GM10266 (cell line): ENCODE results near the gene ASB15.

Experiments
- DNase-seq: peaks from one replicate; pipeline ENCODE4 v3.0.0; 2012; ENCODE audit errors: extremely low spot score
- CTCF ChIP-seq: IDR thresholded peaks from 2 replicates; pipeline ENCODE4 v1.5.1; 2012; ENCODE audit warnings: mild to moderate bottlenecking, low read depth; ENCODE audit not compliant: control insufficient read depth, insufficient read depth; ENCODE audit errors: missing control alignments

ASB15 gene

GRCh38 chr7:123657304-123657685 lies 55.7 kb downstream of the ASB15 start:
- no peak for DNase-seq
- TF ChIP-seq CTCF = no peak

GRCh38 chr7:123658023-123658422 lies 56.4 kb downstream of the ASB15 start:
- no peak for DNase-seq
- TF ChIP-seq CTCF = no peak

GRCh38 chr7:123660514-123661354 lies 59.1 kb downstream of the ASB15 start:
- no peak for DNase-seq
- TF ChIP-seq CTCF = no peak

GRCh38 chr7:123661765-123662164 lies 60.1 kb downstream of the ASB15 start:
- no peak for DNase-seq
- no peak for TF ChIP-seq CTCF

GRCh38 chr7:123662293-123662692 lies 60.7 kb downstream of the ASB15 start:
- TF ChIP-seq CTCF = no peak
- DNase-seq = no peak

GRCh38 chr7:123662755-123663154 lies 61.1 kb downstream of the ASB15 start:
- TF ChIP-seq CTCF = no peak
- DNase-seq = no peak

- TF ChIP-seq CTCF = no peak
- no peak for DNase-seq
Measured at GRCh38 chr7:123663200-123663599, 61.6 kb downstream of the ASB15 start.
